DND-41 (cell line): Measurements from ENCODE around the gene KIR2DL4.
"Not testable (repeated sequence)": the region's sequence is repeated elsewhere in the genome, so short reads cannot be mapped to it uniquely, and the experiment has no call there.

Source experiments
- EZH2 ChIP-seq: IDR thresholded peaks from 3 replicates; pipeline ENCODE4 v1.6.1; 2012; ENCODE audit warnings: borderline replicate concordance, low read depth, mild to moderate bottlenecking, moderate library complexity, low read length, inconsistent platforms; ENCODE audit not compliant: severe bottlenecking
- TF ChIP-seq, protein P1 (sequence below): IDR thresholded peaks from 2 replicates; pipeline ENCODE4 v1.5.1; 2012; ENCODE audit warnings: borderline replicate concordance, low read length, moderate library complexity, mild to moderate bottlenecking; ENCODE audit not compliant: poor library complexity, severe bottlenecking; ENCODE audit errors: extremely low read depth

DNA sequence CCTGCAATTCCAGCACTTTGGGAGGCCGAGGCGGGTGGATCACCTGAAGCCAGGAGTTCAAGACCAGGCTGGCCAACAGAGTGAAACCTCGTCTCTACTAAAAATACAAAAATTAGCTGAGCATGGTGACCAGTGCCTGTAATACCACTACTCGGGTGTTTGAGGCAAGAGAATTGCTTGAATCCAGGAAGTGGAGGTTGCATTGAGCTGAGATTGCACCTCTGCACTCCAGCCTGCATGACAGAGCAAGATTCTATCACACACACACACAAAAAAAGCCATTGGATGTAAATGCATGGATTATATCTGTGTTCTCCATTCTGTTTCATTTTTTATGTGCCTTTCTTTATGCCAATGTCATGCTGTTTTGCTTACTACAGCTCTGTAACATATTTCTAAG, 21.0 kb downstream of the KIR2DL4 start:
- TF ChIP-seq, protein P1, sequence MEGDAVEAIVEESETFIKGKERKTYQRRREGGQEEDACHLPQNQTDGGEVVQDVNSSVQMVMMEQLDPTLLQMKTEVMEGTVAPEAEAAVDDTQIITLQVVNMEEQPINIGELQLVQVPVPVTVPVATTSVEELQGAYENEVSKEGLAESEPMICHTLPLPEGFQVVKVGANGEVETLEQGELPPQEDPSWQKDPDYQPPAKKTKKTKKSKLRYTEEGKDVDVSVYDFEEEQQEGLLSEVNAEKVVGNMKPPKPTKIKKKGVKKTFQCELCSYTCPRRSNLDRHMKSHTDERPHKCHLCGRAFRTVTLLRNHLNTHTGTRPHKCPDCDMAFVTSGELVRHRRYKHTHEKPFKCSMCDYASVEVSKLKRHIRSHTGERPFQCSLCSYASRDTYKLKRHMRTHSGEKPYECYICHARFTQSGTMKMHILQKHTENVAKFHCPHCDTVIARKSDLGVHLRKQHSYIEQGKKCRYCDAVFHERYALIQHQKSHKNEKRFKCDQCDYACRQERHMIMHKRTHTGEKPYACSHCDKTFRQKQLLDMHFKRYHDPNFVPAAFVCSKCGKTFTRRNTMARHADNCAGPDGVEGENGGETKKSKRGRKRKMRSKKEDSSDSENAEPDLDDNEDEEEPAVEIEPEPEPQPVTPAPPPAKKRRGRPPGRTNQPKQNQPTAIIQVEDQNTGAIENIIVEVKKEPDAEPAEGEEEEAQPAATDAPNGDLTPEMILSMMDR: not testable (repeated sequence)
- TF ChIP-seq EZH2: not testable (repeated sequence)
